ENCODE results near the gene TCF12.

Gene TCF12

GRCh38 chr15:57308170-57308545 is 389.7 kb downstream of the TCF12 start:
- no peak for TF ChIP-seq CTCF (IDR thresholded peaks at IDR 0.05; ENCODE audit: low read depth, low read length)
- DNase-seq, result no peak
- Histone ChIP-seq H3K27me3 (no peaks in the 10 kb centered on the region), H3K36me3 (no peaks in the 10 kb centered on the region), H3K9me3 (no peaks in the 10 kb centered on the region), H3K4me1 (peaks cover 11% of the 10 kb centered on the region; the same call in 1 of the 2 replicates), H3K4me3 (ENCODE audit: low read depth, low read length) (no peak overlapping the region)

- Histone ChIP-seq H3K27me3 (no peaks in the 10 kb centered on the region), H3K36me3 (no peaks in the 10 kb centered on the region), H3K9me3 (no peaks in the 10 kb centered on the region), H3K4me1 (peaks cover 11% of the 10 kb centered on the region; the same call in 1 of the 2 replicates), H3K4me3 (ENCODE audit: low read depth, low read length) (no peak overlapping the region)
- no peak for TF ChIP-seq CTCF (IDR thresholded peaks at IDR 0.05; ENCODE audit: low read depth, low read length)
- DNase-seq, result no peak
Observed at GRCh38 chr15:57309856-57310760, 391.7 kb downstream of the TCF12 start.

DNA sequence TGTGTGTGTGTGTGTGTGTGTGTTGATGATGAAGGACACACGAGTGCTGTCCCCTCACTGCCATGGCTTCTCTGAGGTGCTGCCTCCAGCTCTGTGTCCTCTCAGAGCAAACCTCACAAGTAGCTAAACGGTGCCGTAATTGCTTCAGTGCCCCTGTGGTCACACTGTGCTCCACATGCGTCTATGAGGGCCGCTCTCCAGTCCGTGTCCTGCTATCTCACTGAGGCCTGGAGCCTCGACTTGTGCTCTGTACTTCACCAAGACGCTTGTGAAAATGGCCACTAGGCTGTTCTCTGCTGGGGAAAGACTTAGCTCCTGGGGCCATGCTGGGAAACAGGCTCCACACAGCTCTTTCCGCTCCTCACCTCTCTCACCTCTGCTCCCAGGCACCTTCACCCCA is 392.4 kb downstream of the TCF12 start:
- H3K27me3 ChIP-seq, result no peaks in the 10 kb centered on the region
- DNase-seq, result no peak
- no peak overlapping the region for H3K4me3 ChIP-seq (ENCODE audit: low read depth, low read length)
- TF ChIP-seq CTCF (IDR thresholded peaks at IDR 0.05; ENCODE audit: low read depth, low read length), result no peak
- peaks cover 11% of the 10 kb centered on the region; the same call in 1 of the 2 replicates for H3K4me1 ChIP-seq
- no peaks in the 10 kb centered on the region for H3K36me3 ChIP-seq
- no peaks in the 10 kb centered on the region for H3K9me3 ChIP-seq

DNA sequence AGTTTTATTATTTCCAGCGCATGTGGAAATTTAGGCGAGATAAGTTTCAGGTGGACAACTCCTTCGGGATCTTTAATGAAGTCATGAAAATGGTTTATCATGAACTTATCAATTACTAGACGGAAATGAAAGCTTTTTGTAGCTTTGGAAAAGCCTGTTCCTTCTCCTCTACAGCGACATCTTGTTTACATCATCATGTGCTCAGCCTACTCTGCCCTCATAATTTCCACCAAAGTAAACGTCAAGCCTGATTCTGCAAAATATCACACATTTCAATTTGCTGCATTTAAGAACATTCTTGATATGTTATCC is 393.5 kb downstream of the TCF12 start:
- H3K4me3 ChIP-seq (ENCODE audit: low read depth, low read length), result no peak overlapping the region
- no peaks in the 10 kb centered on the region for H3K36me3 ChIP-seq
- H3K4me1 ChIP-seq, result peaks cover 11% of the 10 kb centered on the region; the same call in 1 of the 2 replicates
- H3K9me3 ChIP-seq, result no peaks in the 10 kb centered on the region
- H3K27me3 ChIP-seq, result no peaks in the 10 kb centered on the region
- no peak for TF ChIP-seq CTCF (IDR thresholded peaks at IDR 0.05; ENCODE audit: low read depth, low read length)
- no peak for DNase-seq

- Histone ChIP-seq H3K9me3 (no peaks in the 10 kb centered on the region), H3K4me3 (ENCODE audit: low read depth, low read length) (no peak overlapping the region), H3K4me1 (peaks cover 11% of the 10 kb centered on the region; the same call in 1 of the 2 replicates), H3K36me3 (no peaks in the 10 kb centered on the region), H3K27me3 (no peaks in the 10 kb centered on the region)
- DNase-seq, result no peak
- no peak for TF ChIP-seq CTCF (IDR thresholded peaks at IDR 0.05; ENCODE audit: low read depth, low read length)
Observed at GRCh38 chr15:57312318-57313133, 394.1 kb downstream of the TCF12 start.

- Histone ChIP-seq H3K27me3 (no peaks in the 10 kb centered on the region), H3K4me1 (peaks cover 11% of the 10 kb centered on the region; the same call in 1 of the 2 replicates), H3K9me3 (no peaks in the 10 kb centered on the region), H3K4me3 (ENCODE audit: low read depth, low read length) (no peak overlapping the region), H3K36me3 (no peaks in the 10 kb centered on the region)
- DNase-seq, result no peak
- no peak for TF ChIP-seq CTCF (IDR thresholded peaks at IDR 0.05; ENCODE audit: low read depth, low read length)
Observed at GRCh38 chr15:57313134-57313483, 394.7 kb downstream of the TCF12 start.
